GM21825 (cell line): ENCODE measurements around the gene PKD1.

Experiments
- ATAC-seq: cut with Tn5 transposase; IDR thresholded peaks from one replicate; pipeline ENCODE4 v1.9.1; 2021; ENCODE audit warnings: mild to moderate bottlenecking, moderate library complexity; ENCODE audit not compliant: unreplicated experiment

PKD1 gene

DNA sequence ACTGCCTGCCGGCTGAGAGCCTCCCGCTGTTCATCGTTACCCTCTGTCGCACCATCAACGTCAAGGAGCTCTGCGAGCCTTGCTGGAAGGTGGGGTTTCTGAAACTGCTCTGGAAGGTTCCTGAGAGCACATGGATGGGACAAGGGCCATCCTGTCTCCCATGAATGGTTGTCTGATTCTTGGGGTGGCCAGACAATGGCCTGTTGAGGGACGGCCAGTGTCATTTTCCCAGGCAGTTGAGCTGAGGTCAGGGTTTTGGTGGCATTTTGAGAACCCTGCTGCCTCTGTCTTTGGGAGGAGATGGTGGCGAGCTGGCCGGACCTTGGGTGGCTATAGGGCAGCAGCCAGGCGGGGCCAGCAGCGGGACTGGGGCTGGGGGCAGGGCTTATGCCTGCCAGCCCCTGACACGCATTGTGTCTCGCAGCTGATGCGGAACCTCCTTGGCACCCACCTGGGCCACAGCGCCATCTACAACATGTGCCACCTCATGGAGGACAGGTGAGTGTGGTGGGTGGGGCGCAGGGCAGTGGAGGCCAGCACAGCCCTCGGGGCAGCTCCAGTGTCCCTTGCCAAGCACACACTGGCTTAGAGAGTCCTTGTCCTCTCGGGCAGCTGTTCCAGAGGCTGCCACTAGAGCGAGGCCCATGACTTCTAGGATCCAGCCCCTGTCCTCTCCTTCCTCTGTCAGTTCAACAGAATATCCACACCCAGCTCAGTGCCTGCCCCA lies 78.9 kb downstream of the PKD1 start:
- ATAC-seq, result no peak

GRCh38 chr16:2056077-2056476 lies 79.6 kb downstream of the PKD1 start:
- no peak for ATAC-seq

DNA sequence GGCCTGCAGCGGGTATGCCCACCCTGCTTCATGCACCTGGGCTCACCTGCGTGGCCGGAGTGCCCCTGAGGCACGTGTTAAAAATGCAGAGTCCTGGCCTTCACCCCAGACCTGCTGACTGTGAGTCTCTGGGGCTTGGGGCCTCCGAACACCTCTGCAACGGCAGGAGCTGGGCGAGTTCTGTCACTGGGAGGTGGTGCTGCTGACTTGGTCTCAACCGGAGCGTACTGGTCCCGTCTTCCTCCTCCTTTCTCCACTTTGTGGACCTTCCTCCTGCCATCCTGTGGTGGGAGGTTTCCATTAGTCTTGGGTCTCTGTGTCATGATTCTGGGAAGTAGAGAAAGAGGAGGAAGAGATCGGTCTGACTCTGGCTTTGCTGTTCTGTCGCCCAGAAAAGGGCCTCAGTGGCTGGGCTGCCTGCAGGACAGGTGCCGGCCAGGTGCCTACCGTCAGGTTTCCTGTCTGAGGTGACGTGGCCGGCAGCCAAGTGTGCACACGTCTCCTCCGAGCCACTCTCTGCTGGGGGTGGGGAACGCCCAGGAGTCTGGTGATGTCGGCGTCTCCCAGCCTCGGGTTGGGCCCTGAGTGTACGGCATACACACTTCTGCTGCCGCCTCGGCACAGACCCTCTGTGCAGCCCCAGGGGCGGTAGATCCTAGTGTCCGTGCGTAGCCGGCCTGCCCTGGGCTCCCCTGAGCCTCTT lies 81.0 kb downstream of the PKD1 start:
- ATAC-seq, result no peak

GRCh38 chr16:2053897-2054296 lies 81.8 kb downstream of the PKD1 start:
- ATAC-seq, result no peak

DNA sequence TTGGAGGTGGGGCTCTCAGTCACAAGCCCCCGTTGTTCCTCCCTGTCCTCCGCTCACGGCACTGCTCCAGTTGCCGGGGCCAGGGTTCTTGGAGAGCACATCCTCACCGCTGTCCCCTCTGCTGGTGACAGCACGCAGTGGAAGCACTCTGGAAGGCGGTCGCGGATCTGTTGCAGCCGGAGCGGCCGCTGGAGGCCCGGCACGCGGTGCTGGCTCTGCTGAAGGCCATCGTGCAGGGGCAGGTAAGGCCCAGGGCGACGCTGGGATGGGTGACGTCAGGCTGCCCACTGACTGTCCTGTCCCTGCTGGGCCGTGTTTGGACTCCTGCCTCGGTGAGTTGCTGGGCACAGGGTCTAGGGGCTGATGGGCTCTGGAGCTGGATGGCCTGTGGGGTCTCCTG lies 82.5 kb downstream of the PKD1 start:
- ATAC-seq, result no peak

GRCh38 chr16:2048116-2048543 lies 87.6 kb downstream of the PKD1 start:
- no peak for ATAC-seq

DNA sequence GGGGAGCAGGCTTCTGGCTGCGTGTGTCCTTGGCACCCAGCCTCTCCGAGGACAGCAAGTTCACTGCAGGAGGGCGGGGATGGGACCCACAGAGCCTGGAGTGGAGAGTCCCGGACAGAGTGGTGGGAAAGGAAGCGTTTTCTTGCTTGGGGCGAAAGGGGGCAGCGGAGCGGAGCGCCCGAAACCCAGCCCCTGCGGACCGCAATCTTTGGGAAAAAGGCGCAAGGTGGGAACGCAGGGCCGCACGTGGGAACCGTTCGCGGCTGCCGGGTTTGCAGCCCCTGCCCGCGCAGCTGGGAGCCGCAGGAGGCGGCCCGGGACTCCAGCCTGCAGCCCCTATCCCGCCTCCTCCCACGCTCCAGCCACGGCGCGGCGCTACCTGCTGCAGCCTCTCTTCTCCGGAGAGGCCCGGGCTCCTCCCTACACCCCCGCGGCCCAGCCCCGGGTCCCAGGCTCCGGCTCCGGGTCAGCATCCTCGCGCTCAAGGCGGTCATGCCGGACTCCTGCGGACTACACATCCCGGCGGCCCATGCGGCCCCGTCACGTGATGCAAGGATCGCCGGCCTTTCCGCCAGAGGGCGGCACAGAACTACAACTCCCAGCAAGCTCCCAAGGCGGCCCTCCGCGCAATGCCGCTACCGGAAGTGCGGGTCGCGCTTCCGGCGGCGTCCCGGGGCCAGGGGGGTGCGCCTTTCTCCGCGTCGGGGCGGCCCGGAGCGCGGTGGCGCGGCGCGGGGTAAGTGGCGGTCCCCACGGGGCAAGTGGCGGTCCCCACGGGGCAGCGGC lies 88.2 kb downstream of the PKD1 start, which contains the start of the genes NTHL1 and TSC2:
NTHL1 (minus strand) TSS at position 505 of the 786 bp plus-strand sequence; CDS start at position 494, 11 bp downstream.
TSC2 (plus strand) TSS at position 656 of the 786 bp plus-strand sequence. CDS start 631 bp downstream, outside the sequence.
- ATAC-seq, result peak; percentile 84

DNA sequence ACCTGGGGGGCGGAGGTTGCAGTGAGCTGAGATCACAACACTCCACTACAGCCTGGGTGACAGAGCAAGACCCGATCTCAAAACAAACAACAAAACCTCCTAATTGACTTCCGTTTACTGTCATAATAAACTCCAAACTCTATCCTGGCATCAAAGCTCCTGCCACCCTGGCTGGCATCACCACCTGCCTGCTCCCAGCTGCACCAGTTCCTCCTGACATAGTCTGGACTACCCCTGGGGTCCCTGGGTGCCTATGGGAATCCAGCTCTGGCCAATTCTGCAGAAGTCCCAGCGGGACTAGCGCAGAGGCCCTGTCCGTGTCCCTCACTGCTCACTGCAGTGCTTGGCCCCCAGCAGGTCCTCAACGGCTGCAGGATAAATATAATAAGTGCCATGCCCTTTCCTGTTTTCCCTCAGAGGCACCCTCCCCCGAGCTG lies 88.8 kb downstream of the PKD1 start:
- no peak for ATAC-seq

GRCh38 chr16:2045965-2046892 lies 89.5 kb downstream of the PKD1 start:
- no peak for ATAC-seq

GRCh38 chr16:2044541-2044940 lies 91.2 kb downstream of the PKD1 start:
- ATAC-seq, result no peak

GRCh38 chr16:2043667-2044451 lies 91.8 kb downstream of the PKD1 start:
- no peak for ATAC-seq

DNA sequence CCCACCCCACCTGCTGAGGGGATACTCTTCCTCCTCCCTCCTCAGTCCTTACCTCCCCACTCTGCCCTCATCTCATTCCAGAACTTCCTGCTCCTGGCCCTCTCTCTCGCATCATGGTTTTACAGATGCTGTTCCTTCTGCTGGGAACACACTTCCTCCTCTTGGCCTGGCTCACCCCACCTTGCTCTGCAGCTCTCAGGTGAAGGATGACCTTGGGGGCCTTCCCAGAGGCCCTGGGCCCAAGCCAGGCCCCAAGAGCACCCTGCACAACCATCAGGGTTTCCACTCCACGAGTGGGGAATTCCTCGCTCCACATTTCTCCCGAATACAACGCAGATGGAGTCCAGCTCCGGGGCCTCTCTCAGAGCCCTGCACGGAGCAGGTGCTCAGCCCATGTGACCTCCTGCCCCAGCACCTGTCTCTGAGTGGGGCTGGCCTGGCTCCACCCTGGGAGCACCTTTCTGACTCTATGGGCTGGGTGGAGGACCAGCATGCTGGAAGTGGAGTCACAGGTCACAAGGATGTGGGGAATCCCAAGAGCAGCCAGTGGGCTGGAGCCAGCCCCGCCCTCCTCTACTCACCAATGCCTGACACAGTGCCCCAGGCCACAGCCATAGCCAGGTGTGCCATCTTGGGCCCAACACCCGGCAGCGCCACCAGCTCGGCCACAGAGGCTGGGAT lies 92.6 kb downstream of the PKD1 start:
- no peak for ATAC-seq

- no peak for ATAC-seq
Measured at GRCh38 chr16:2042171-2042985, 93.3 kb downstream of the PKD1 start.

DNA sequence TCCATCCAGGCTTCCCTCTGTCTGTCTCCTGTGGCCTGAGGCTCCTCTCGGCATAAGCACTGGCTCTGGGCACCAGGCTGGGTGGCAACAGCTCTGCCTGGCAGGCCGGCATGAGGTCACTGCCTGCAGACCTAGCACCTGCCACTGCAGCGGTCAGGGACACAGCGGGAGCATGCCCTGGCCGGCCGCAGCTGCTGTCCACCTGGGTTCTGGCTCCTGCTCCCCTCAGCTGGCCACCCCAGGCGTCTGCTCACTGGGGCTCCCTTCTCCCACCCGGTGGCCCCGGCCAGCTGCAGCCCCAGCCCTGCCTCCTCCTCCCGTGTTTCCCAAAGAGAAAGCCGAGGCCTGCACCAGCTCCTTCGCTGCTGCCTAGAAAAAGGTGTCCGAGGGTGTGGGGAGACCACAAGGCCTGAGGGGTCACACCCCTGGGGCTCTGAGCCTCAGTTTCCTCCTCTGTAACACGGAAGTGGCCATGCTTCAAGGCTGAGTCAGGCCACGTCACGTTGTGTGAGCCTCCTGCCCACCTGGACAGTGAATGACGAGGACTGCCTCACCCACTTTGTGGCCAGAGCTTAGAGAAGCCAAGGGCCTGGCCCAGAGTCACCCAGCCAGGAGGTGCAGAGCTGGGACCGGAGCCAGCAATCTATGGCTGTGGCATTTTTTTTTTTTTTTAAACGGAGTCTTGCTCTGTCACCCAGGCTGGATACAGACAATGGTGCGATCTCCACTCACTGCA lies 94.7 kb downstream of the PKD1 start:
- ATAC-seq, result no peak

GRCh38 chr16:2040041-2040786 lies 95.5 kb downstream of the PKD1 start:
- no peak for ATAC-seq

GRCh38 chr16:2039274-2040031 lies 96.2 kb downstream of the PKD1 start:
- no peak for ATAC-seq
